B cell (primary cell): ENCODE data around the gene SLC35B3. TPM values are rescaled to one million over a fixed set of nuclear protein-coding genes. Genes with fewer than 3 reads are reported as not detected.
A peak's percentile ranks its signal among the peaks of the same experiment; 100 is the strongest.

Experiments
- ATAC-seq: fragments of 200-7000 bp; cut with Tn5 transposase; one replicate; pipeline ENCODE4 v1.10.0; 2021; ENCODE audit warnings: low read depth, mild to moderate bottlenecking, moderate number of reproducible peaks, moderate library complexity
- CTCF ChIA-PET: fragments of 350-600 bp; sonication (Branson Sonifier 250); formaldehyde crosslinking; loops from one replicate; lab custom pipeline; 2021; ENCODE audit warnings: antibody characterized with exemption, inconsistent platforms; lab: Charles Lee
- POLR2A ChIA-PET: fragments of 350-600 bp; sonication (Branson Sonifier 250); formaldehyde crosslinking; loops from one replicate; lab custom pipeline; 2021; ENCODE audit warnings: antibody characterized with exemption; lab: Charles Lee
- DNase-seq: peaks from one replicate; pipeline ENCODE4 v3.0.0; 2013
- H2AFZ ChIP-seq: 2 replicates; pipeline ENCODE4 v1.6.1; 2012; ENCODE audit warnings: mild to moderate bottlenecking, low read depth, low read length; ENCODE audit not compliant: insufficient read depth, poor library complexity, severe bottlenecking
- H3K27ac ChIP-seq, 2 donors: 1 replicate in 1 of 2; 2 replicates in 1 of 2; pipeline ENCODE4 v1.5.1; 2012 to 2013; ENCODE audit warnings: low read length in 2 of 2, mild to moderate bottlenecking in 2 of 2, moderate library complexity in 1 of 2
- H3K27me3 ChIP-seq, 4 experiments: fragments of 200-600 bp in 1 of 4; sonication (generic) in 1 of 4; replicated peaks in 1 of 4; 1 replicate in 2 of 4; 2 replicates in 2 of 4; pipeline versions ENCODE4 v1.6.1 to v1.7.0; 2013 to 2016; ENCODE audit warnings: low read length in 3 of 4, mild to moderate bottlenecking in 2 of 4, mixed read lengths in 1 of 4, moderate library complexity in 1 of 4; ENCODE audit not compliant: insufficient read depth in 4 of 4, control insufficient read depth in 3 of 4; ENCODE audit errors: control extremely low read depth in 1 of 4
- H3K36me3 ChIP-seq, 2 experiments: replicated peaks in 1 of 2; 1 replicate in 1 of 2; 2 replicates in 1 of 2; pipeline versions ENCODE4 v1.6.1 to v1.7.1; 2013; ENCODE audit warnings: low read length in 1 of 2; ENCODE audit not compliant: insufficient read depth in 2 of 2, control insufficient read depth in 1 of 2; ENCODE audit errors: control extremely low read depth in 1 of 2, extremely low read depth in 1 of 2
- H3K4me1 ChIP-seq, 2 donors: fragments of 200-600 bp in 1 of 2; sonication (generic) in 1 of 2; 1 replicate in 1 of 2; 2 replicates in 1 of 2; pipeline versions ENCODE4 v1.5.1 to v1.6.1; 2013 to 2017; ENCODE audit warnings: low read length in 2 of 2; ENCODE audit not compliant: control insufficient read depth in 2 of 2, insufficient read depth in 2 of 2
- H3K4me2 ChIP-seq: replicated peaks from 2 replicates; pipeline ENCODE3; 2012; ENCODE audit warnings: mild to moderate bottlenecking, low read depth, low read length; ENCODE audit not compliant: poor library complexity, severe bottlenecking
- H3K4me3 ChIP-seq, 5 experiments: fragments of 200-600 bp in 1 of 5; sonication (generic) in 1 of 5; 1 replicate in 3 of 5; 2 replicates in 2 of 5; pipeline versions ENCODE4 v1.5.1 to v1.7.0; 2011 to 2016; ENCODE audit warnings: low read length in 4 of 5, mild to moderate bottlenecking in 4 of 5, low read depth in 2 of 5, control low read depth in 1 of 5, moderate library complexity in 1 of 5; ENCODE audit not compliant: insufficient read depth in 1 of 5; ENCODE audit errors: control extremely low read depth in 1 of 5, extremely low read depth in 1 of 5
- H3K79me2 ChIP-seq: fragments of 200-600 bp; sonication (generic); one replicate; pipeline ENCODE4 v1.6.0; 2016; ENCODE audit warnings: low read length; ENCODE audit not compliant: control insufficient read depth, insufficient read depth
- H3K9ac ChIP-seq: fragments of 200-600 bp; sonication (generic); 2 replicates; pipeline ENCODE4 v1.6.1; 2017; ENCODE audit warnings: mild to moderate bottlenecking, low read length, moderate library complexity
- H3K9me3 ChIP-seq, 3 donors: one replicate each; pipeline versions ENCODE4 v1.6.1 to v1.7.1; 2013; ENCODE audit warnings: low read length in 2 of 3; ENCODE audit not compliant: control insufficient read depth in 2 of 3, insufficient read depth in 1 of 3; ENCODE audit errors: control extremely low read depth in 1 of 3
- H4K20me1 ChIP-seq: 2 replicates; pipeline ENCODE4 v1.6.0; 2012; ENCODE audit warnings: mild to moderate bottlenecking, low read length; ENCODE audit not compliant: insufficient read depth, control insufficient read depth, poor library complexity, severe bottlenecking
- H3K27ac Mint-ChIP-seq: one replicate; pipeline ENCODE4 v1.8.0; 2021; ENCODE audit warnings: mixed read lengths
- H3K27me3 Mint-ChIP-seq: one replicate; pipeline ENCODE4 v1.8.0; 2021; ENCODE audit warnings: mixed read lengths
- H3K4me1 Mint-ChIP-seq: one replicate; pipeline ENCODE4 v1.8.0; 2021; ENCODE audit warnings: mixed read lengths
- H3K4me3 Mint-ChIP-seq: one replicate; pipeline ENCODE4 v1.8.0; 2021; ENCODE audit warnings: mixed read lengths
- H3K9me3 Mint-ChIP-seq: one replicate; pipeline ENCODE4 v1.8.0; 2022; ENCODE audit warnings: mixed read lengths; ENCODE audit not compliant: insufficient read depth
- CTCF ChIP-seq: fragments of 200-600 bp; IDR thresholded peaks from one replicate; pipeline ENCODE4 v1.8.0; 2022; ENCODE audit warnings: antibody characterized with exemption, mild to moderate bottlenecking
- EZH2 ChIP-seq: IDR thresholded peaks from 2 replicates; pipeline ENCODE4 v1.6.1; 2012; ENCODE audit warnings: borderline replicate concordance, low read depth, mild to moderate bottlenecking, moderate library complexity, low read length; ENCODE audit not compliant: insufficient read depth, poor library complexity, severe bottlenecking
- WGBS: methylation state at CpG from one replicate; pipeline ENCODE4 v1.1.5; 2013; ENCODE audit warnings: missing lambda C conversion rate; ENCODE audit not compliant: insufficient coverage; 5-methylcytosine and 5-hydroxymethylcytosine counted together
- intact Hi-C: fragments of 100-400 bp; cut with micrococcal nuclease; formaldehyde crosslinking; loops from one replicate; pipeline ENCODE4 v1.10.0; 2022
- polyA plus RNA-seq: library from polyadenylated mRNA; depleted of rRNA; stranded (reverse); fragments of >200 nt; gene quantifications from 2 replicates; pipeline ENCODE4 v1.2.3, GENCODE V29; 2012
- total RNA-seq, 2 donors: library from RNA; stranded (reverse); fragments of 120-200 nt in 1 of 2; gene quantifications; 1 replicate in 1 of 2; 2 replicates in 1 of 2; pipeline versions ENCODE4 v1.2.3 to v1.2.4, GENCODE V29; 2013 to 2022

SLC35B3 gene
- total and polyA plus RNA-seq, 2 donors (not counting 1 experiment from before 2014, with no cell fraction given), result 9.5 to 17.1 TPM

GRCh38 chr6:8436966-8437365 lies 1.6 kb upstream of the SLC35B3 start:
- intact Hi-C loops, result loop anchor here (10.0 kb wide), 1 partner anchor 332 kb away; the partner anchor contains the start of gene EEF1E1
- TF ChIP-seq EZH2, result no peak
- no peak overlapping the region for H3K4me2 ChIP-seq
- no peak for DNase-seq
- no peak for ATAC-seq
- no peaks in the 10 kb centered on the region for H3K36me3 ChIP-seq
- peaks cover 24% of the 10 kb centered on the region for H3K79me2 ChIP-seq
- H3K27me3 ChIP-seq, result no peaks in the 10 kb centered on the region
- Mint-ChIP-seq H3K27ac (peak overlapping the region; percentile 20), H3K4me3 (peak overlapping the region; percentile 32), H3K27me3 (no peaks in the 10 kb centered on the region), H3K9me3 (no peaks in the 10 kb centered on the region), H3K4me1 (peaks cover 38% of the 10 kb centered on the region)
- no peak overlapping the region for H3K4me3 ChIP-seq
- no peaks in the 10 kb centered on the region for H4K20me1 ChIP-seq
- H3K9ac ChIP-seq, result no peak overlapping the region
- H3K9me3 ChIP-seq, result no peaks in the 10 kb centered on the region
- CTCF ChIA-PET, result interaction anchor here (0.6 kb wide), 1 partner anchor 918 kb away, joined by 3 read pairs; no protein-coding TSS in a partner anchor
- no peak overlapping the region for H3K27ac ChIP-seq
- WGBS, result 100% methylated on average over 1 of the region's 1 CpG
- POLR2A ChIA-PET, result no interaction called here
- H2AFZ ChIP-seq, result no peak overlapping the region
- H3K4me1 ChIP-seq, result peaks cover 12 to 19% of the 10 kb centered on the region in 2 donors

GRCh38 chr6:8435845-8436168 lies 462 bp upstream of the SLC35B3 start:
- Histone ChIP-seq H3K27me3 (no peaks in the 10 kb centered on the region), H4K20me1 (no peaks in the 10 kb centered on the region), H3K9me3 (no peaks in the 10 kb centered on the region), H3K4me2 (peak overlapping the region; percentile 83), H3K79me2 (peaks cover 24% of the 10 kb centered on the region), H3K27ac (peak overlapping the region; percentile 68 to 88), H3K4me3 (peak overlapping the region; percentile 60 to 100 (median 92)), H3K4me1 (peaks cover 12 to 19% of the 10 kb centered on the region in 2 donors), H3K36me3 (no peaks in the 10 kb centered on the region), H2AFZ (peak overlapping the region; percentile 92), H3K9ac (peak overlapping the region; percentile 95)
- ATAC-seq (no peak), DNase-seq (no peak)
- Mint-ChIP-seq H3K27me3 (no peaks in the 10 kb centered on the region), H3K4me1 (peaks cover 41% of the 10 kb centered on the region), H3K9me3 (no peaks in the 10 kb centered on the region), H3K27ac (peak overlapping the region; percentile 98), H3K4me3 (peak overlapping the region; percentile 96)
- 53% methylated on average over 15 of the region's 15 CpGs for WGBS
- no peak for TF ChIP-seq CTCF
- no peak for TF ChIP-seq EZH2
- POLR2A ChIA-PET, result no interaction called here
- intact Hi-C loops, result loop anchor here (1.0 to 10.0 kb wide), 2 partner anchors 331 to 372 kb away; partner anchors contain the start of genes BLOC1S5 and EEF1E1
- CTCF ChIA-PET, result no interaction called here
